IPS DF 4.7 (cell line): ENCODE results near the gene BST2.

Experiments used
- DNase-seq: peaks from one replicate; pipeline ENCODE4 v3.0.0-alpha.2; 2013; ENCODE audit warnings: low spot score; ENCODE audit errors: extremely low read depth

The BST2 gene, protein sequence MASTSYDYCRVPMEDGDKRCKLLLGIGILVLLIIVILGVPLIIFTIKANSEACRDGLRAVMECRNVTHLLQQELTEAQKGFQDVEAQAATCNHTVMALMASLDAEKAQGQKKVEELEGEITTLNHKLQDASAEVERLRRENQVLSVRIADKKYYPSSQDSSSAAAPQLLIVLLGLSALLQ

DNA sequence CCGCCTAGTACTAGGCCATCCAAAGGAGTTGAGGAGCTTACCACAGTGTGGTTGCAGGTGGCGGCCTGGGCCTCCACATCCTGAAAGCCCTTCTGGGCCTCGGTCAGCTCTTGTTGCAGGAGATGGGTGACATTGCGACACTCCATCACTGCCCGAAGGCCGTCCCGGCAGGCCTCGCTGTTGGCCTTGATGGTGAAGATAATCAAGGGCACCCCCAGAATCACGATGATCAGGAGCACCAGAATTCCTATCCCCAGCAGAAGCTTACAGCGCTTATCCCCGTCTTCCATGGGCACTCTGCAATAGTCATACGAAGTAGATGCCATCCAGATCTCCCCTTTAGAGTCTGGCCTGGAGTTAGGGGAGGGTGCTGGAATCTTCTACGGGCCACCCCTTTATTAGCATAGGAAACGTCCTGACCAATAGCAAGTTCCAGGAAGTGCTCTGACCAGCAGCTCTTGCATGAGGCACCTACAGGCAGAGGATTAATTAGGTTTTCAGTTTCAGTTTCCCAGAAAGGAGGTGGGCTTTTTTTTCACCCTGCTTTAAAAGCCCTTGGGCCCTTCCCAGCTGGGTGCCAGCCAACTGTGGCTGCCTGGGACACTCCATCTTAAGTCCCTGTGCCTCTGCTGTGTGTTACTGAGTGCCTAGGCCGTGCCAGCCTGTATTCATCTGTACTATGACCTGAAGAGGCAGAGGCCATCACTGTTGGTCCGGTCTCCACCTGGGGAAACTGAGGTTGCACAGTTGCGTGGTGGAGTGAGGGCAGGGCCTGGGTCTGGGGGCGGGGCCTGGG is at the start of gene BST2:
TSS of gene BST2 (minus strand) at position 381 of the 796 bp plus-strand sequence. CDS start at position 326, 55 bp downstream.
- no peak for DNase-seq

DNA sequence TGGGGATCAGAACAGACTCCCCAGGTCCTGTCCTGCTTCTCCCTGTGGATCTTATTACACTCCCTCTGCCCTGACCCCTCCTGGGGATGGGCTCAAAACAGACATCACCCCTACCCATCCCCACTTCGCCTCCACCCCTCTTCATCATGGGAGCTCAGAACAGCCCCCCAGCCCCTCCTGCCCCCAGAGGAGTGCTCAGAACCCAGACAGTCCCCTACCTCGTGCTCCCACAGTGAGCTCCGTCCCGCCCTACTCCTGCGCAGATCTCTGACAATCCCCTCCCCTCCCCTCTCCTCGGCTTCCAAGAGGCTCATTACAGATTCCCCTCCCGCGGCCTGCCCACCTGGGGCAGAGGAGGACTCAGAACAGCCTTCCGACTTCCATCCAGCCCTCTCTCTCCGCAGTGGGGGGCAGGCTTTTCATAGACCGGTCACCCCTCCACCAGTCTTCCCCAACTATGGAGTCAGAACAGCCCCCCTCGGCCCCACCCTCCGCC is 49.2 kb upstream of the BST2 start:
- no peak for DNase-seq

DNA sequence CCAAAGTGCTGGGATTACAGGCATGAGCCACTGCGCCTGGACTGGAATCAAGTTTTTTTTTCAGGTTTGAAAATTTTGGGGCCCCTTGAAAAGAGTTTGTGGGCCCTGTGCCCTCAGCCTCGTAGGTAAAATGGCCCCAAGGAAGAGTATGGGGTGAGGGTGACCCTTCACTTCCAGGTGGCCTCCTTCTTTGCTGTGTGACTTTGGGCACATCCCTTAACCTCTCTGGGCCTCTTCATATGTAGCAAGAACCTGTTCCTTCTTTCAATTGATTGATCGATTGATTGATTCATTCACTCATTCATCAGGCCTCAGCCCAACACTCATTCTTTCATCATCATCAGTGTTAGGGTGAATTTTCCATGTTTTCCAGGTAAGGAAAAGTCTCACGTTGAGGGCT is 46.4 kb upstream of the BST2 start:
- no peak for DNase-seq

DNA sequence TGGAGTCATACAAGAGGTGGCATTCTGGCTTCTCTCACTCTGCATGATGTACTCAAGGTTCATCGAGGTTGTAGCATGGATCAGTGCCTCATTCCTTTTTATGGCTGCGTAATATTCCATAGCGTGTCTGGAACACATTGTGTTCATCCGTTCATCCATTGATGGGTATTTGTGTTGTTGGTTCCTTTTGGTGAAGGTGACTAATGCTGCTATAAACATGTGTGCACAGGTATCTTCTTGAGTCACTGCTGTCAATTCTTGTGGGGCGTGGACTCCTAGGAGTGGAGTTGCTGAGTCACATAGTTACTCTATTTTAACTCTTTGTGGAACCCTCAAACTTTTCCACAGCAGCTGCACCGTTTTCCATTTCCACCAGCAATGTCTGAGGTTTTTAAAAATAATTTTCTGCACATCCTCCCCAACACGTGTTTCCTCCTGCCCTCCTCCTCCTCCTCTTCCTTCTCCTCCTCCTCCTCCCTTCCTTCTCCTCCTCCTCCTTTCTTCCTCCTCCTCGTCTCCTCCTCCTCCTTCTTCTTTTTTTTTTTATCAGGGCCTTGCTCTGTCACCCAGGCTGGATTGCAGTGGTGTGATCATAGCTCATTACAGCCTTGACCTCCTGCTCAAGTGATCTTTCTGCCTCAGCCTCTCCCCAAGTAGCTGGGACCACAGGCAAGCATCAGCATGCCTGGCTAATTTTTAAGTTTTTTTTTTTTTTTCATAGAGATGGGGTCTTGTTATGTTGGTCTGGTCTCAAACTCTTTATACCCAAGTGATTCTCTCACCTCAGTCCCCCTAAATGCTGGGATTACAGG is 45.0 kb upstream of the BST2 start:
- DNase-seq, result no peak

DNA sequence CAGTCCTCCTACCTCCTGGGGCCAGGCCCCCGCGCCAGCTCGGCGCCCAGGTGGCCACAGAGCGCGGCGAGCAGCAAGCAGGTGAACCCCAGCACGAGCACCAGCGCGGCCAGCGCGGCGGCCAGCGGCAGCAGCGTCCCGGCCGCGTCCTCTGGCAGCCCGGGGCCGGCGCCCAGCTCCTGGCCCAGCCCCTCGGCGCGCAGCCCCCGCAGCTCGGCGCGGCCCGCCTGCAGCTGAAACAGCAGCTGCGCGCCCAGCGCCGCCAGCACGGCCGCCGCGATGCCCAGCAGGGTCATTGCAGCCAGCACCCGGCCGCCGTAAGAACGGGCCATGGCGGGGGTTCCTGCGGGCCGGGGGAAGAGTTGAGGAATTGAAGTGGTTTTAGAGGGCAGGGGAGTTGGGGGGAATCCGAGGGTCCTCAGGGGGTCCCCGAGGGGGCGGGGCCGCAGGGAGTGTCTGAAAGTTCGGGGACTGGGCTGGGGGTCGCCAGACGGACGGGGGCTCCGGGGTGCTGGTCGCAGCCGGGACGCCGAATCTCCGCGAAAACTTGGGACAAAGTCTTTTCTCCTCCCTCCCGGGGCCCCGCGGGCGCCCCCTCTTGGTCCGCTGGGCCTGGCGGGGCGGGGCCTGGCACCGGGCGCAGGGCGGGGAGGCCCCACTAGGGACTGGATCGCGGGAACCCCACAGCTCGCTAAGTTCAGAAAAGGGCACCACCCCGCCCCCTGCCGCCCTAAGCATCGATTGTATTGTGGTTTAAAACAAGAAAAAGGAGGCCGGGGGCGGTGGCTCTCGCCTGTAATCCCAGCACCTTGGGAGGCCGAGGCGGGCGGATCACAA is 42.9 kb upstream of the BST2 start, which contains the start of gene TMEM221:
TSS of gene TMEM221 (minus strand) at position 538 of the 837 bp plus-strand sequence. CDS start at position 332, 206 bp downstream.
- no peak for DNase-seq

DNA sequence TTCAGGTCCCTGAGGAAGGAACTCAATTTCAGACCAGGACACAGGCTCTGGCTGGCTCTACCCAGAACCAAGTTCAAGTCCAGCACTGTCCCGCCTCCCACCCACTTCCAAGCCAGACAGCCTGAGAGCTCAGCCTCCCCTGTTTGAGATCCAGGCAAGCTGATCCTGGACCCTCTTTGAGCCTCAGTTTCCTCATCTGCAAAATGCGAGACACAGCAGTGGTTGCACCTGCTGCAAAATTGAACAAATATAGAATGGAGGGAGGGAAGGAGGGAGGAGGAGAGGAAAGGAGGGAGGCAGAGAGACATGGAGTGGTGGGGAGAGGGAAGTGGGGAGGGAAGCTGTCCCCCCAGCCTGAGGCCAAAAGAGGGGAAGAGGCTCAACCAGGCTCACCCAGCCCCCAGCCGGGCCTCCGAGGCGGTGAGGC is 42.3 kb upstream of the BST2 start:
- DNase-seq, result no peak

DNA sequence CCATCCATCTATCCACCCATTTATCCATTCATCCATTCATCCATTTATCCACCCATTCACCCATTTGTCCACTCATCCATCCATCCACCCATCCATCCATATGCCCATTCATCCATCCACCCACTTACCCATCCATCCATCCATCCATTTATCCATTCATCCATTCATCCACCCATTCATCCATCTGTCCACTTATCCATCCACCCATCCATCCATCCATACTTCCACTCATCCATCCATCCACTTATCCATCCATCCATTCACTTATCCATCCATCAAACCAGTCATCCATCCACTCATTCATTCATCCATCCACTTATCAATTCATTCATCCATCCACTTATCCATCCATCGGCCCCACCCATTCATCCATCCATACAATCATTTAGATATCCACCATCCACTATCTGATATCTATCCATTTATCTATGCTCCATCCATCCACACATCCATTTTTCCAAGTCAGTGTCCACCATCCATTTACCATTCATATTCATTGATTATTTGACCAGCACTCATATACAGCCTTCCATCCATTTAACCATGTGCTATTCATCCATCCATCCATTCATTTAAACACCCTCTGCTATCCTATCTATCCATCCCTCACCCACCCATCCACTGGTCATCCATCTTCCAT is 40.2 kb upstream of the BST2 start:
- DNase-seq, result no peak

DNA sequence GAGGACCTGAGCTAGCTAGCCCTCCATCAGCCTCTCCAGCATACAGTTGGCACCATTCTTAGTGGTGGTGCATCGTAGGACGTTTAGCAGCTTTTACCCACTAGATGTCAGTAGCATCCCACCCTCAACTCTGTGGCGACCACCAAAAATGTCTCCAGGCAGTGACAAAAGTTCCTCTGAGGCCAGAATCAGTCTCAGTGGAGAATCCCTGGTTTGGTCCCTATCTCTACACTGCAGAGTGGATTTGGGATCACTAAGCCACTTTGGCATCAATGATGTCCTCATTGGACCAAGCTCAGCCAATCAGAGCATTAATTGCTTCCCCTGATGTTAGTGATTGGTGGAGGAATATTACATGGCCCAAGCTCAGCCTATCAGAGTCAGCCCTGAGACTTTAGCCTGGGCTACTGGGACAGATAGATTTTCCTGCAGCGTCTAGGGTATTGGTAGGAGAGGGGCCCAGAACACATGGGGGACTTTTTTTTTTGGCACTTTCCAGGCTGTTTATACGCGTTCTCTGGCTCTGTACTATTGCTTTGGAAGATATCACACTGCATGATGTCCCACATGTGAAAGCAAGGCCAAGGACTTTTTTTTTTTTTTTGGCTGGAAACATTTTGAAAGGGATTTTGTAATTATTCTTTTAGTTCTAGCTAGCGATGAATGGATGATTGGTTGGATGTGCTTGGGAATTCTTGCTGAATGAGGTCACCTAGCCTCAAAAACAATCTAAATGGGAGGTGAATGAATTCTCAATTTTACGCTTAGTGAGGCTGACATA is 36.0 kb upstream of the BST2 start:
- DNase-seq, result no peak

DNA sequence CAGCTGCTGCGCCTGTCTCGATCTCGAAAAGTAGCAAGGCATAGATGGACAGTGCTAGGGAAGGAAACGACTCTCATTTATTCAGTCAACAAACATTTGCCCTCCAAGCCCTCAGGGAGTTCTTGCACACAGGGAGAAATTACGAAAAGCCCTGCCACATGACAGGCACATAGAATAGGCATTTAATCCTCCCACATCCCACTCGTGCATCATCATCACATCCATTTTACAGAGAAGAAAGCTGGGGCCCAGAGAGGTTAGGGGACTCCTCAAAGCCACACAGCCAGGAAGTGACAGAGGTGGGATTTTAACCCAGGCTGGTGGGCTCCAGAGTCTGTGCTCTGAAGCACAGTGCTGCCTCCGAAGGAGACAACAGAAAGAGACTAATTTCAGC is 31.4 kb upstream of the BST2 start:
- no peak for DNase-seq

DNA sequence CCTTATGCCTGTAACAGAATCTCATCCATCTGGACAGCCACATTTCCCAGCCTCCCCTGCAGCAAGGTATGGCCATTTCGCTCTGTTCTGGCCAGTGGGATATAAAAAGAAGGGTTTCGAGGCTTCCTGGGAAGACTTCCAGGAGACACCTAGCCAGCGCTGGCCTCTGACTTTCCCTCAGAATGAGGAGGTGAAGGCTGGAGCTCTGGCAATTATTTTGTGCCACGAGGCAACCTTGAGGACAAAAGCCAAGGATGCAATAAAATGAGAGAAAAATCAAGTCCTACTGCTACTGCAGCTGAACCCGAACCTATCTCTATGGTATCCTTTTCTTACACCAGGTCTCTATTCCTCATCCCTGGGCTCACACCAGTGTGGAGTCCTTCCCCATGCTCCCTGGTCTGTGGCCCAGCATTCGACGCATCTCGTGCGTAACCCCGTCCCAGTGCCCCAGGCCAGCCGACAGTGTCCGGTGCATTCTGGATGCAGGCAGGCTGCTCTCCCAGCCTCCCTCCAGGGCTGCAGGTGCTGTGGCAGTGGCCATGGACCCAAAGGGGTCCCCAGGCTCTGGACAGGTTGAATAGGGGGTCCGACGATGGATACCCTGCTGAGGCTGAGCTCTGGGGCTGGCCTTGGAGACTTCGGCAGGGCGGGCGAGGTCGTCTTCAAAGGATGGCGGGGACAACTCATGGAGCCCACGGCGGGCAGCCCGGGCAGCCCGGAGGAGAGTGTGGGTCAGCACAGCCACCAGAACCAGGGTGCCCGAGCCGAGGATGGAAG is 30.9 kb upstream of the BST2 start:
- no peak for DNase-seq

DNA sequence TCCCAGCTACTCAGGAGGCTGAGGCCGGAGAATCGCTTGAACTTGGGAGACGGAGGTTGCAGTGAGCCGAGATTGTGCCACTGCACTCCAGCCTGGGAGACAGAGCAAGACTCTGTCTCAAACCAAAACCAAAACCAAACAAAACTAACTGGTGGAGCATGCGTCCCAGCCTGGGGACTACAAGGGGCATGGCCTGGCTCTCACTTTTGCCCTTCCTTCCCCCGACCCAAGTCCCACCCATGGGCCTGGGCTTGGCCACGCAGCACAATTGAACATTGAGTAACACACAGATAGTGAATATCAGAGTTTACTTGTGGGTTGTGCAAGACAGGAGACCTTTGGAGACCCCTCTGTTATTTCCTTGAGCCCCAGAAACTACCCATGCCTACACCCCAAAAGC is 29.8 kb upstream of the BST2 start:
- DNase-seq, result no peak

DNA sequence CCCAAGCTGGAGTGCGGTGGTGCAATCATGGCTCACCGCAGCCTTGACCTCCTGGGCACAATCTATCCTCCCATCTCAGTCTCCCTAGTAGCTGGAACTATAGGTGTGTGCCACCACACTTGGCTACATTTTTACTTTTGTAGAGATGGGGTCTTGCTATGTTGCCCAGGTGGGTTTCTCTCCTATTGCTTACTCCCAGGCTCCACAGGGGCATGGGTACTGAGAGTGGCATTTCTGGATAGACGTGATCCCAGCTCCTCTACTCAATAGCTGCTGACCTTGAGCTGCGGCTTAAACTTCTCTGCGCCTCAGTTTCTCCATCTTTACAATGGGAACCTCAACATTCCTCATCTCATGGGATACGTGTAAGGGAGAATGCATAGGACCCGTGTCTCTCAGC is 26.0 kb upstream of the BST2 start:
- DNase-seq, result no peak

DNA sequence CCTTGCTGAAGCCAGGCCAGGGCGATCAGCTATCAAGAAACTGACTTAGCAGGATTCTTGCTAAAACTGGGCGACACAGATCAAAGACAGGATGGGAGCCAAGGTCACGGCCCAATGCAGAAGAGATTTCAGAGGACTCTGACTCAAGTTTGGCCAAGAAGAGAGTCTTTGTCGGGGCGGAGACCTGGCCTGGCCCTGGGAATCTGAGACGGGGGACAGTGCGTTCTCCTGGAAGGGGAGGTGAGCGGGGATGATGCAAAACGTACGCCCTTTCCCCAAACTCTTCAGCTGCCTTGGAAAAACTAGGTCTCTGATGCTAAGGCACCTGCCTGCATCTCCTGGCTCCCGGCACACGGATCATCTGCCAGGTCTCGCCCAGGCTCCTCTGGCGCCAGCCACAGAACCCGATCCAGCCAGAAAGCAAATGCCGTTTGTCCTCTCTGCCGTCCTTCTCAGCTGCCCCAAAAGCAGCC is 24.2 kb upstream of the BST2 start:
- DNase-seq, result no peak

DNA sequence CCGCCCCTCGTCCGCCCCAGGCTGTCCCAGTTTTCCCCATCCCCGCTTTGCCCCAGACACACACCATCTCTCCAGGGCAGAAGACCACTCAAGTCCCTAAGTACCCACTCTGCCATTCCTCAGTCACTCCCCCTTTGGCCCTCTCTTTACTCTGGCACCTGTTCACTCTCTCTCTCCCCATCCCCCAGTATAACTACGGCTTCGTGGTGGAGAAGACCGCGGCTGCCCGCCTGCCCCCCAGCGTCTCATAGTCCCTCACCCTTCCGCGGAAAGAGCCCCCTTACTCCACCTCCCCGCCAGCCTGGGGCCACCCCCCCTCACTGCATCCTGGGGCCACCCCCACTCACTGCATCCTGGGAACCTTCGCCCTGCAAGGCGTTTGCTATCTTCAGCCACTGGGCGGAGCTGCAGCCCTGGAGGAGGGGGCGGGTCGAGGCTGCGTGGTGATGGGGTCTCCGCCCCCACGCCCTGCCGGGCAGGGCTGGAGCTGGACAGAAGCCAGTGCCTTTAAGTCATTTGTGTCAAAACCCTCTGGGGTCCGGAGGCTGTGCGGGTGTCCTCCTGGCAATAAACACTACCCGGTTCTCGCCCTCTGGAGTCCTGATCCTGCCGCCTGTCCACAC is 19.4 kb upstream of the BST2 start:
- no peak for DNase-seq

DNA sequence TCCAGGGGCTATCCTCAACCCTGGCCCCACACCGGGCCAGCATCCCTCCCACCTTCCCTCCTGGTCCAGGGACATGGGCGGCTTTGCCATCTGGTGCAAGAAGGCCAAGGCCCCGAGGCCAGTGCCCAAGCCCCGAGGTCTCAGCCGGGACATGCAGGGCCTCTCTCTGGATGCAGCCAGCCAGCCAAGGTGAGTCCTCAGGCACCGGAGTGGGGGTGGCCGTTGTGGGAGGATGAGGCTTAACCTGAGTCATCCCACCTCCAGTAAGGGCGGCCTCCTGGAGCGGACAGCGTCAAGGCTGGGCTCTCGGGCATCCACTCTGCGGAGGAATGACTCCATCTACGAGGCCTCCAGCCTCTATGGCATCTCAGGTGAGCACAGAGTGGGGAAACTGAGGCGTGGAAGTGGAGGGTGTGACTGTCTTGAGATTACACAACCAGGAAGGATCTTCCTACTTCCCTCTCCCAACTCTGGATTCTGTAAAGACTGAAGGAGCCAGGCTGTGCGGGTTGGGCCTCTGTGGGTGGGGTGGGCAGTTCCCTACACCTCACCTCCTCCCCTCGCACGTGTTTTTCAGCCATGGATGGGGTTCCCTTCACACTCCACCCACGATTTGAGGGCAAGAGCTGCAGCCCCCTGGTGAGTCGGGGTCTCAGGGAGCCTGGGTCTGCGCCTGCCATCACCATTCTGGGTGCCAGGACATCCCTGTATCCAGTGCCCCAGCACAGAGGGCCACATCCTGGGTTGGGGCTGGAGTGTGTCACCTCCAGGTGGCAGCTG is 18.2 kb upstream of the BST2 start:
- no peak for DNase-seq

DNA sequence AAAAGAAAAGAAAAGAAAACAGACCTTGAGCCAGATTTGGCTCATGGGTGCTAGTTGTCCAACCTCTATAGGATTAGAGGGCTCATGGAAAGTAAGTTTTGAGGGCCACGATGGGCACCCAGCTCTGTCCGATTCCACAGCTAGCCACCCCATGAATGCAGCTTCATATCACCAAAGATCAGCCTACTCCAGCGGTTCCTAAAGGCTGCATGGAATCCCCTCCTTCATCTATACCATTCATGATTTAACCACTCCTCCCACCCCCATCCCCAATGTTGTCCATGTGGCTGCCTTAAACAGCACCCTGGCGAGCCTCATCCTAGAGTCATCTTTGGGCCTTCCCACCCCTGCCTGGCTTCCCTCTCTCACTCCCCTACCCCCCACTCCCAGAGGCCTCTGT is 16.5 kb upstream of the BST2 start:
- no peak for DNase-seq

DNA sequence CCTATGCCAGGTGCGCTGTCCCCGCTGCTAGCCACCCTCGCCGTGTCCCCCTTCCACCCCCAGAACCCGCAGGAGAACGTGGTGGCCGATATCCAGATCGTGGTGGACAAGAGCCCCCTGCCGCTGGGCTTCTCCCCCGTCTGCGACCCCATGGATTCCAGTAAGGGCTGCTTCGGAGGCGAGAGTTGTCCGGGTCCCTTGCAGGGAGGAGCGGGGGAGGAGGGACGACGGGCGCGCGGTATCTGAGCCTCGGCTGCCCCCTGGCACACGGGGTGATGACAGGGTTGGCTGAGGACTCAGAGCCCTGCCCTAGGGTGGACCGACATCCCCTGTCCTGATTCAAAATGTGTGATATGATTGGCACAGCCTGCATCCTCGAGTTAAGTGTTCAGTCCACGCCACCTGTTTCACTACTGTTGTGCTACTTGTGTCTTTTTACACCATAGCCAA is 15.1 kb upstream of the BST2 start:
- DNase-seq, result no peak
